ENCODE measurements around the gene XKR3. TPM values are rescaled to one million over a fixed set of nuclear protein-coding genes. Genes with fewer than 3 reads are reported as not detected.
"Not testable (repeated sequence)": the region's sequence is repeated elsewhere in the genome, so short reads cannot be mapped to it uniquely, and the experiment has no call there.

The XKR3 gene
- total RNA-seq, 4 donors from 2014 or later, result not detected

- intact Hi-C loops (cut with DNase I), result no loop called here
- no peaks in the 10 kb centered on the region for H3K27me3 ChIP-seq
- DNase-seq (ENCODE audit: extremely low spot score), result no peak
- H3K27ac ChIP-seq (replicated peaks in 1 of 4), result no peak overlapping the region
- H3K4me3 ChIP-seq, result no peak overlapping the region
- no peaks in the 10 kb centered on the region for H3K36me3 ChIP-seq
- H3K9me3 ChIP-seq, result peaks cover 0 to 28% (median 14%) of the 10 kb centered on the region in 4 donors
- H3K4me1 ChIP-seq, result no peaks in the 10 kb centered on the region
- TF ChIP-seq POLR2A (IDR thresholded peaks at IDR 0.05; ENCODE audit: low read depth) (no peak), POLR2AphosphoS5 (IDR thresholded peaks at IDR 0.05) (no peak), EP300 (IDR thresholded peaks at IDR 0.05) (no peak)
- TF ChIP-seq, protein P1, sequence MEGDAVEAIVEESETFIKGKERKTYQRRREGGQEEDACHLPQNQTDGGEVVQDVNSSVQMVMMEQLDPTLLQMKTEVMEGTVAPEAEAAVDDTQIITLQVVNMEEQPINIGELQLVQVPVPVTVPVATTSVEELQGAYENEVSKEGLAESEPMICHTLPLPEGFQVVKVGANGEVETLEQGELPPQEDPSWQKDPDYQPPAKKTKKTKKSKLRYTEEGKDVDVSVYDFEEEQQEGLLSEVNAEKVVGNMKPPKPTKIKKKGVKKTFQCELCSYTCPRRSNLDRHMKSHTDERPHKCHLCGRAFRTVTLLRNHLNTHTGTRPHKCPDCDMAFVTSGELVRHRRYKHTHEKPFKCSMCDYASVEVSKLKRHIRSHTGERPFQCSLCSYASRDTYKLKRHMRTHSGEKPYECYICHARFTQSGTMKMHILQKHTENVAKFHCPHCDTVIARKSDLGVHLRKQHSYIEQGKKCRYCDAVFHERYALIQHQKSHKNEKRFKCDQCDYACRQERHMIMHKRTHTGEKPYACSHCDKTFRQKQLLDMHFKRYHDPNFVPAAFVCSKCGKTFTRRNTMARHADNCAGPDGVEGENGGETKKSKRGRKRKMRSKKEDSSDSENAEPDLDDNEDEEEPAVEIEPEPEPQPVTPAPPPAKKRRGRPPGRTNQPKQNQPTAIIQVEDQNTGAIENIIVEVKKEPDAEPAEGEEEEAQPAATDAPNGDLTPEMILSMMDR (IDR thresholded peaks at IDR 0.05), result no peak
- 58% methylated on average over 2 of the region's 2 CpGs for WGBS
Observed at GRCh38 chr22:16777284-16777924, 47.8 kb downstream of the XKR3 start.

GRCh38 chr22:16776080-16776479 lies 49.1 kb downstream of the XKR3 start:
- TF ChIP-seq, protein P1 (IDR thresholded peaks at IDR 0.05), result no peak
- TF ChIP-seq EP300 (IDR thresholded peaks at IDR 0.05), result no peak
- TF ChIP-seq POLR2AphosphoS5 (IDR thresholded peaks at IDR 0.05), result no peak
- no peak for TF ChIP-seq POLR2A (IDR thresholded peaks at IDR 0.05; ENCODE audit: low read depth)
- 80% methylated on average over 3 of the region's 3 CpGs for WGBS
- Histone ChIP-seq H3K4me1 (no peaks in the 10 kb centered on the region), H3K4me3 (no peak overlapping the region), H3K36me3 (no peaks in the 10 kb centered on the region), H3K9me3 (peaks cover 0 to 32% (median 14%) of the 10 kb centered on the region in 4 donors), H3K27me3 (no peaks in the 10 kb centered on the region), H3K27ac (replicated peaks in 1 of 4) (no peak overlapping the region)
- DNase-seq (ENCODE audit: extremely low spot score), result no peak
- intact Hi-C loops (cut with DNase I), result no loop called here

GRCh38 chr22:16774911-16775500 lies 50.2 kb downstream of the XKR3 start:
- no peaks in the 10 kb centered on the region for H3K4me1 ChIP-seq
- no peak for DNase-seq (ENCODE audit: extremely low spot score)
- TF ChIP-seq POLR2A (IDR thresholded peaks at IDR 0.05; ENCODE audit: low read depth), result no peak
- intact Hi-C loops (cut with DNase I), result no loop called here
- H3K27ac ChIP-seq (replicated peaks in 1 of 4), result no peak overlapping the region
- H3K4me3 ChIP-seq, result no peak overlapping the region
- H3K27me3 ChIP-seq, result no peaks in the 10 kb centered on the region
- peaks cover 0 to 32% (median 14%) of the 10 kb centered on the region in 4 donors for H3K9me3 ChIP-seq
- WGBS, result 37% methylated on average over 2 of the region's 2 CpGs
- H3K36me3 ChIP-seq, result no peaks in the 10 kb centered on the region

DNA sequence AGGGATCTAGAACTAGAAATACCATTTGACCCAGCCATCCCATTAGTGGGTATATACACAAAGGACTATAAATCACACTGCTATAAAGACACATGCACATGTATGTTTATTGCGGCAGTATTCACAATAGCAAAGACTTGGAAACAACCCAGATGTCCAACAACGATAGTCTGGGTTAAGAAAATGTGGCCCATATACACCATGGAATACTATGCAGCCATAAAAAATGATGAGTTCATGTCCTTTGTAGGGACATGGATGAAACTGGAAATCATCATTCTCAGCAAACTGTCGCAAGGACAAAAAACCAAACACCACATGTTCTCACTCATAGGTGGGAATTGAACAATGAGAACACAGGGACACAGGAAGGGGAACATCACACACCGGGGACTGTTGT lies 53.6 kb downstream of the XKR3 start:
- whole genome bisulfite sequencing, result 70% methylated on average over 4 of the region's 4 CpGs
- H3K27ac ChIP-seq (replicated peaks in 1 of 4); H3K27me3 ChIP-seq; H3K4me3 ChIP-seq; DNase-seq (ENCODE audit: extremely low spot score); intact Hi-C loops (cut with DNase I); H3K4me1 ChIP-seq; H3K36me3 ChIP-seq: not testable (repeated sequence)
- peaks cover 0 to 38% (median 18%) of the 10 kb centered on the region in 4 donors for H3K9me3 ChIP-seq

- WGBS, result 47% methylated on average over 2 of the region's 2 CpGs
- H3K9me3 ChIP-seq, result peaks cover 0 to 22% (median 8%) of the 10 kb centered on the region in 4 donors
- DNase-seq (ENCODE audit: extremely low spot score); H3K27ac ChIP-seq (replicated peaks in 1 of 4); H3K27me3 ChIP-seq; H3K4me3 ChIP-seq; intact Hi-C loops (cut with DNase I); H3K4me1 ChIP-seq; H3K36me3 ChIP-seq: not testable (repeated sequence)
Observed at GRCh38 chr22:16767927-16768326, 57.3 kb downstream of the XKR3 start.

- intact Hi-C loops (cut with DNase I); H3K27ac ChIP-seq (replicated peaks in 1 of 4): not testable (repeated sequence)
- 70% methylated on average over 2 of the region's 2 CpGs for WGBS
Observed at GRCh38 chr22:16762224-16762623, 63.0 kb downstream of the XKR3 start.

DNA sequence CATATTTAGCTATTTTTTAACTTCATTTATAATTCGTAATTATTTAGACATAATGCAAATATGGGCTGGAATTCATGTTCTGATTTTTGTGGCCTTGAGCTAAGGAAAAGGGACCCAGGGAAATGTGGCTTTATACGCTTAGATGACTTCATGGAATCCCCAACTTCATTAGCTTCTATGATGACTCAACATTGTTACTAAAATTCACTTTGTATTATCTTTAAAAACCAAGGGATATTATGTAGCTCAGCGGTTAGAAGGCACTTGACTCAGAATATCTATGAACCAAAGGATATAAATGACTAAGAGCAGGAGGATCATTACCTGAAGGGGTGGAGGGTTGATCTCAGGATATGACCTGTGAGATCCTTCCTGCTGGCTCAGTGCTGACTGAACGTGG lies 64.8 kb downstream of the XKR3 start:
- not testable (repeated sequence) for H3K9me3 ChIP-seq

More at GRCh38 chr22:16762224-16762623, 63.0 kb downstream of the XKR3 start:
- H3K9me3 ChIP-seq, result peaks cover 0 to 13% (median 7%) of the 10 kb centered on the region in 4 donors
- not testable (repeated sequence) for H3K4me3 ChIP-seq; H3K27me3 ChIP-seq; DNase-seq (ENCODE audit: extremely low spot score); H3K36me3 ChIP-seq; H3K4me1 ChIP-seq

GRCh38 chr22:16749282-16749681 lies 75.9 kb downstream of the XKR3 start:
- H3K27ac ChIP-seq (replicated peaks in 1 of 4); intact Hi-C loops (cut with DNase I); H3K4me3 ChIP-seq; H3K4me1 ChIP-seq; DNase-seq (ENCODE audit: extremely low spot score); H3K27me3 ChIP-seq; H3K36me3 ChIP-seq; H3K9me3 ChIP-seq: not testable (repeated sequence)
- WGBS, result 48% methylated on average over 4 of the region's 4 CpGs

More for the DNA sequence above, 64.8 kb downstream of the XKR3 start:
- H3K27me3 ChIP-seq; H3K4me1 ChIP-seq; DNase-seq (ENCODE audit: extremely low spot score); intact Hi-C loops (cut with DNase I); H3K36me3 ChIP-seq; H3K4me3 ChIP-seq; H3K27ac ChIP-seq (replicated peaks in 1 of 4): not testable (repeated sequence)
- 64% methylated on average over 4 of the region's 4 CpGs for WGBS

DNA sequence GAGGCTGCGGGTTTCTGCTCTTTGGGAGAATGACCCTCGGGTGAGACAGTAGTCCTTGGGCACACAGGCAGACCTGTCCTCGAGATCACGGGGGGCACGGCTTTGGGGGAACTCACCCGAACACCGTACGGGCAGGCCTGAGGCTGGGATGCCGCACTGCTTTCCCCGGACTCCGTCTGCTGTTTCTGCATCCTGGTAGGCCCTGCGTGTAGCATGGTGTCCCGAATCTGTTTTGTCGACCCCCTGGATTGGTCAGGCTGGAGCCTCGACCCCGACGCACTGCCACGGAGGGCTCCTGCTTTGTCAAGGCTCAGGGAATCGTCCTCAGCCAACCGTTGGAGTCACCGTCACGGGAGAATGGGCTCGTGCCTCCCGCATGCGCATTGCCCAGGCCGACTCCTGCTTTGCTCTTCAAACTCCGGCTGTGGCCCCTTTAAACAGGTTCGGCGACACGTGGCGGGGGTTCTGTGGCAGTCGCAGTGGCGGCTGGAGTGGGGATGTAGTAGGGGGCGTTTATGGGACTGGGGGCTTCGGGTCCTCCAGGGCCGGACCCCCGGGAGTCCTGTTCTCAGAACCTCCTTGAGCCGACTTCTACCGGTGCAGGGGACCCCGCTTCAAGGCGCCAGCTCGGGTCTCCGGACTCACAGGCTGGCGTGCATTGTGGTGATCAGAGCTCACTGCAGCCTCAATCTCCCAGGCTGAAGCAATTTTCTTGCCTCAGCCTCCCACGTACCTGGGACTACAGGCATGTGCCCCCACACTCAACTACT lies 76.9 kb downstream of the XKR3 start:
- H3K4me3 ChIP-seq; H3K27me3 ChIP-seq; H3K4me1 ChIP-seq; intact Hi-C loops (cut with DNase I); H3K27ac ChIP-seq (replicated peaks in 1 of 4); H3K36me3 ChIP-seq; H3K9me3 ChIP-seq; DNase-seq (ENCODE audit: extremely low spot score): not testable (repeated sequence)
- WGBS, result 89% methylated on average over 37 of the region's 45 CpGs
